PC-3 (cell line): Measurements from ENCODE around the gene PXT1. TPM values are rescaled to one million over a fixed set of nuclear protein-coding genes. Genes with fewer than 3 reads are reported as not detected.

Experiments
- ATAC-seq: fragments of 200-7000 bp; cut with Tn5 transposase; 2 replicates; pipeline ENCODE4 v1.9.1; 2020; ENCODE audit warnings: mild to moderate bottlenecking, moderate library complexity
- BruUV-seq: library from RNA; stranded (reverse); fragments of 400-500 nt; replicated peaks from 2 replicates; lab custom pipeline; 2021; lab: Mats Ljungman, UMichigan
- CTCF ChIA-PET: fragments of 300-600 bp; sonication (Branson Sonifier 250); formaldehyde crosslinking; loops from one replicate; lab custom pipeline; 2022; ENCODE audit warnings: antibody characterized with exemption; lab: Charles Lee
- POLR2A ChIA-PET: fragments of 300-600 bp; sonication (Branson Sonifier 250); formaldehyde crosslinking; loops from one replicate; lab custom pipeline; 2022; ENCODE audit warnings: antibody characterized with exemption; ENCODE audit not compliant: unreplicated experiment; lab: Charles Lee
- DNase-seq: peaks from one replicate; pipeline ENCODE4 v3.0.0-alpha.2; 2015
- H2AFZ ChIP-seq: fragments of 300-600 bp; sonication (generic); 2 replicates; pipeline ENCODE4 v1.6.0; 2016; ENCODE audit warnings: antibody characterized with exemption, low read length
- H3F3A ChIP-seq: fragments of 300-600 bp; sonication (generic); one replicate; pipeline ENCODE4 v1.6.0; 2017; ENCODE audit warnings: antibody characterized with exemption, low read length, control low read depth, mild to moderate bottlenecking; ENCODE audit not compliant: unreplicated experiment
- H3K27ac ChIP-seq: fragments of 300-600 bp; sonication (generic); 2 replicates; pipeline ENCODE4 v1.5.1; 2016; ENCODE audit warnings: mild to moderate bottlenecking, low read length
- H3K27me3 ChIP-seq: fragments of 300-600 bp; sonication (generic); 2 replicates; pipeline ENCODE4 v1.6.1; 2016; ENCODE audit warnings: low read length, mixed read lengths
- H3K36me3 ChIP-seq: fragments of 300-600 bp; sonication (generic); 2 replicates; pipeline ENCODE4 v1.6.1; 2016; ENCODE audit warnings: low read depth, mixed run types, low read length, mixed read lengths
- H3K4me1 ChIP-seq: fragments of 300-600 bp; sonication (generic); 2 replicates; pipeline ENCODE4 v1.5.1; 2016; ENCODE audit warnings: low read length; ENCODE audit not compliant: insufficient read depth
- H3K4me2 ChIP-seq: fragments of 300-600 bp; sonication (generic); 2 replicates; pipeline ENCODE4 v1.6.0; 2016; ENCODE audit warnings: low read length
- H3K4me3 ChIP-seq: fragments of 300-600 bp; sonication (generic); 2 replicates; pipeline ENCODE4 v1.5.1; 2016; ENCODE audit warnings: mild to moderate bottlenecking, low read length, mixed read lengths
- H3K79me2 ChIP-seq: fragments of 300-600 bp; sonication (generic); 2 replicates; pipeline ENCODE4 v1.6.1; 2017; ENCODE audit warnings: low read length, mixed read lengths
- H3K9ac ChIP-seq: fragments of 300-600 bp; sonication (generic); 2 replicates; pipeline ENCODE4 v1.6.0; 2016; ENCODE audit warnings: mild to moderate bottlenecking, low read length
- H3K9me2 ChIP-seq: fragments of 300-600 bp; sonication (generic); replicated peaks from 2 replicates; pipeline ENCODE4 v1.6.1; 2016; ENCODE audit warnings: mixed run types, low read length, mixed read lengths
- H3K9me3 ChIP-seq: fragments of 300-600 bp; sonication (generic); 2 replicates; pipeline ENCODE4 v1.6.1; 2016; ENCODE audit warnings: low read length, mixed read lengths
- H4K20me1 ChIP-seq: fragments of 300-600 bp; sonication (generic); 2 replicates; pipeline ENCODE4 v1.6.1; 2016; ENCODE audit warnings: low read length, mixed read lengths
- CTCF ChIP-seq: fragments of 300-600 bp; sonication (generic); conservative IDR thresholded peaks from 2 replicates; pipeline ENCODE4 v1.5.1; 2017; ENCODE audit warnings: antibody characterized with exemption, low read depth, mild to moderate bottlenecking, low read length
- EZH2 ChIP-seq: fragments of 300-600 bp; sonication (generic); IDR thresholded peaks from one replicate; pipeline ENCODE4 v1.6.1; 2017; ENCODE audit warnings: antibody characterized with exemption, mild to moderate bottlenecking, low read length; ENCODE audit not compliant: unreplicated experiment
- EZH2phosphoT487 ChIP-seq: fragments of 300-600 bp; sonication (generic); IDR thresholded peaks from 2 replicates; pipeline ENCODE4 v1.6.1; 2018; ENCODE audit warnings: mild to moderate bottlenecking, antibody characterized with exemption, low read length, borderline replicate concordance
- intact Hi-C: fragments of 100-400 bp; cut with micrococcal nuclease; formaldehyde crosslinking; loops from 2 replicates; pipeline ENCODE4 v1.9.0; 2023
- total RNA-seq: library from RNA; depleted of rRNA; stranded (reverse); fragments of >200 nt; gene quantifications from 2 replicates; pipeline ENCODE4 v1.2.3, GENCODE V29; 2014

The PXT1 gene
- total RNA-seq, 1 experiment from 2014 or later = not detected

GRCh38 chr6:36479256-36479655 is 36.6 kb upstream of the PXT1 start:
- Histone ChIP-seq H3K4me3 (no peak overlapping the region), H4K20me1 (no peaks in the 10 kb centered on the region), H2AFZ (no peak overlapping the region), H3K36me3 (peaks cover 19% of the 10 kb centered on the region; the same call in 1 of the 2 replicates), H3K79me2 (no peaks in the 10 kb centered on the region), H3K9me2 (no peaks in the 10 kb centered on the region), H3K9me3 (no peaks in the 10 kb centered on the region), H3K4me2 (no peak overlapping the region), H3K9ac (no peak overlapping the region), H3K4me1 (no peaks in the 10 kb centered on the region), H3K27me3 (no peaks in the 10 kb centered on the region), H3F3A (no peaks in the 10 kb centered on the region), H3K27ac (no peak overlapping the region)
- DNase-seq = no peak
- ChIA-PET CTCF (no interaction called here), POLR2A (interaction anchor here (0.6 kb wide), 1 partner anchor 406 kb away, joined by 4 read pairs; the partner anchor contains the start of gene C6orf89)
- no peak for ATAC-seq
- no peak for TF ChIP-seq EZH2phosphoT487
- TF ChIP-seq CTCF = no peak
- no peak for TF ChIP-seq EZH2
- no TSS peak for BruUV-seq
- intact Hi-C loops = no loop called here

- Histone ChIP-seq H3K36me3 (peaks cover 19% of the 10 kb centered on the region; the same call in 1 of the 2 replicates), H3K9me2 (no peaks in the 10 kb centered on the region), H3K4me3 (no peak overlapping the region), H3K9me3 (no peaks in the 10 kb centered on the region), H3K27me3 (no peaks in the 10 kb centered on the region), H3K4me2 (no peak overlapping the region), H3K4me1 (no peaks in the 10 kb centered on the region), H3K9ac (no peak overlapping the region), H3K79me2 (no peaks in the 10 kb centered on the region), H2AFZ (no peak overlapping the region), H4K20me1 (no peaks in the 10 kb centered on the region), H3F3A (no peaks in the 10 kb centered on the region), H3K27ac (no peak overlapping the region)
- ChIA-PET POLR2A (no interaction called here), CTCF (no interaction called here)
- no peak for TF ChIP-seq CTCF
- no peak for TF ChIP-seq EZH2
- intact Hi-C loops = no loop called here
- no peak for ATAC-seq
- DNase-seq = no peak
- no TSS peak for BruUV-seq
Observed at GRCh38 chr6:36478051-36478526, 35.4 kb upstream of the PXT1 start.

GRCh38 chr6:36469946-36470345 is 27.3 kb upstream of the PXT1 start:
- CTCF ChIA-PET = no interaction called here
- Histone ChIP-seq H2AFZ (no peak overlapping the region), H3K9me2 (no peaks in the 10 kb centered on the region), H3K4me3 (no peak overlapping the region), H3K27ac (no peak overlapping the region), H3K9ac (no peak overlapping the region), H3K36me3 (peaks cover 10% of the 10 kb centered on the region; the same call in 1 of the 2 replicates), H3K27me3 (no peaks in the 10 kb centered on the region), H3K4me1 (no peaks in the 10 kb centered on the region), H3K9me3 (no peaks in the 10 kb centered on the region), H3F3A (no peaks in the 10 kb centered on the region), H3K79me2 (peaks cover 29% of the 10 kb centered on the region), H4K20me1 (0 out of 2 replicates have a peak, but pooled peaks cover 4% of the 10 kb centered on the region), H3K4me2 (no peak overlapping the region)
- no peak for TF ChIP-seq CTCF
- no peak for TF ChIP-seq EZH2phosphoT487
- ATAC-seq (no peak), DNase-seq (no peak)
- intact Hi-C loops = no loop called here
- BruUV-seq = no TSS peak
- POLR2A ChIA-PET = no interaction called here
